Fibroblast of skin of abdomen (primary cell): ENCODE measurements around the gene ENPP3.
A peak's percentile ranks its signal among the peaks of the same experiment; 100 is the strongest.
"Not testable (repeated sequence)": the region's sequence is repeated elsewhere in the genome, so short reads cannot be mapped to it uniquely, and the experiment has no call there.

ENCODE experiments used
- DNase-seq: peaks from one replicate; pipeline ENCODE4 v3.0.0-alpha.2; 2013

Gene ENPP3

DNA sequence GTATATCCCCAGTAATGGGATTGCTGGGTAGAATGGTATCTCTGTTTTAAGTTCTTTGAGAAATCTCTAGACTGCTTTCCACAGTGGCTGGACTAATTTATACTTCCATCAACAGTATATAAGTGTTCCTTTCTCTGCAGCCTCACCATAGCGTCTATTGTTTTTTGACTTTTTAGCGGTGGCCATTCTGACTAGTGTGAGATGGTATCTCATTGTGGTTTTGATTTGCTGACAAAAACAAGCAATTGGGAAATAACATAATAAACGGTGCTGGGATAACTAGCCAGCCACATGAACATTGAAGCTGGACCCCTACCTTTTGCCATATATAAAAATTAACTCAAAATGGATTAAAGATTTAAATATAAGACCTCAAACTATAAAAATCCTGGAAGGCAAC, 49.9 kb downstream of the ENPP3 start:
- DNase-seq, result no peak

- DNase-seq, result no peak
Observed at GRCh38 chr6:131688286-131688685, 51.2 kb downstream of the ENPP3 start.

GRCh38 chr6:131692031-131692430, 54.9 kb downstream of the ENPP3 start:
- DNase-seq, result no peak

DNA sequence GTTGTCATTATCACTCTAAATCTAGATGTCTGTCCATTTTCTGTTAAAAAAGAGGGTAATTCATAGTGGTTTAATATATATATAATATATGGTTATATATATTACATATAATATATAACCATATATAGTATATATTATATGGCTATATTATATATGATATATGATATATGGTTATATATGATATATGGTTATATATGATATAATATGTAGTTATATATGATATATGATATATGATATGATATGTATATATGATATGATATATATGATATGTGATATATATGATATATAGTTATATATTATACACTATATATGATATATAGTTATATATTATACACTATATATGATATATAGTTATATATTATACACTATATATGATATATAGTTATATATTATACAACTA, 55.5 kb downstream of the ENPP3 start:
- no peak for DNase-seq

DNA sequence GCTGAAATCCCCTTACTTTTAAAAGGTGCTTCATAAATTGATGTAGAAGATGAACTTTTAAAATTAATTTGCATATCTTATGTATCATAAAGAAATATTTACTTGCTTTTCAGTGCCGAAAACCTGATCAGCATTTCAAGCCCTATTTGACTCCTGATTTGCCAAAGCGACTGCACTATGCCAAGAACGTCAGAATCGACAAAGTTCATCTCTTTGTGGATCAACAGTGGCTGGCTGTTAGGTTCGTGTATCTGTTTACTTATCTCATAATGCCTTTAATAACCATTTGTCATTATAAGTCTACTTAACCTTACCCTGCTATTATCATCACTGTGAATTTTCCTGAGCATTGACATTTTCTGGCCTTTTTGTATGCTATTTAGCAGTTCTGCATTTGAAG, 56.3 kb downstream of the ENPP3 start:
- no peak for DNase-seq

GRCh38 chr6:131694832-131695426, 57.8 kb downstream of the ENPP3 start:
- peak; percentile 67 for DNase-seq

DNA sequence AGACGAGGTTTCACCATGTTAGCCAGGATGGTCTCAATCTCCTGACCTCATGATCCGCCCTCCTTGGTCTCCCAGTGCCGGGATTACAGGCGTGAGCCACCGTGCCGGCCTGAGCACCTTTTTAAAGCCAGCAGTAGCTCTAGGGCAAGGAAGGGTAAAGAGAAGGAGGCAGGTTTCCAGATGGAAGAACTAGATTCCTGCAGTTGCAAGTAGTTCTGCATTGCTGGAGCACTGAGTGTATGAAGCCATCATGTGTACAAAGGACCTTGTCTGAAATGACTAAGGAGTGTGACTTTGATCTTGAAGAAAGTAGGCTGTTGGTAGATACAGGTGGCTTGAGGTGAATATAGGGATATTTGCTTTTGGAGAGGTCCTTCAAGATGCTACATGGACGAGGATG, 59.9 kb downstream of the ENPP3 start:
- no peak for DNase-seq

- DNase-seq, result not testable (repeated sequence)
Observed at GRCh38 chr6:131700851-131701250, 63.7 kb downstream of the ENPP3 start.

- not testable (repeated sequence) for DNase-seq
Observed at GRCh38 chr6:131703905-131704304, 66.8 kb downstream of the ENPP3 start.

DNA sequence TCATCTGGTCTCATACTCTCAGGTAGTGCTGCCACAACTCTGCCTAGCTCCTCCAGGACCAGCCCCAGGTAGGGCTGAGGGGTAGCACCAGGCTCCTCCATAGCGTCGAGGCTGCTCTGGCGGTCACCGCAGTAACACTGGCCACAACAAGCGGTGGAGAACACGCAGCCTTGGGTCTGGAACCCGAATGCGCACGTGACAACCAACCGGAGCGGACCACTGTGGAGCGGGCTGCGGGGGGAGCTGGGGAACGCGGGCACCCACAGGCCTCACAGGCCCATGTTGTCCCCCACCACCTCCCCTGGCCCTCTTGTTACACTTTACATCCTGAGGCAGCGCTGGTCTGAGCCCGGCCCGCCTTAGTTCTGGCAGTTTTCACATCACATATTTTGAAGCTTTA, 73.8 kb downstream of the ENPP3 start, which contains the start of gene CTAGE9:
Gene CTAGE9, minus strand, starts transcription at position 101 of the 400 bp plus-strand sequence. Its CDS starts 0 bp downstream, at position 101.
- not testable (repeated sequence) for DNase-seq

- DNase-seq, result not testable (repeated sequence)
Observed at GRCh38 chr6:131715567-131715966, 78.5 kb downstream of the ENPP3 start.

GRCh38 chr6:131717836-131718542, 80.9 kb downstream of the ENPP3 start:
- no peak for DNase-seq

DNA sequence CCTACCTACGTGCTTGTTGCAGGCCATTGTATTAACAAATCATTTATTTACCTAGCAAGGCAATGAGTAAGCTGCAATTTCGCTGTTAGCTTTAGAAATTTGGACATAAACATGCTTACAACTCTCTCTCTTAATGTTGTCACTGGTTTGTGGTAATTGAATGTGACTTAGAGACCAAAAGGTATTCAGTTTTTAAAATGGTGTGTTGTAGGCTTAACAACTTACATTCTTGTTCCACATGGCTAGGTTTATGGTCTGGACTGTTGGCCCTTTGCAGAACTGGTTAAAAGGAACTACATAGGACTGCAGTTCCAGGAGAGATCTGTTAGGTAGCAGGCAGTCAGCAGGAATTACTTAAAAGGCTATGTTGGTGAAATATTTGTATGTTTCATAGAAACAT, 84.1 kb downstream of the ENPP3 start:
- no peak for DNase-seq

GRCh38 chr6:131724114-131724513, 87.0 kb downstream of the ENPP3 start:
- DNase-seq, result no peak

DNA sequence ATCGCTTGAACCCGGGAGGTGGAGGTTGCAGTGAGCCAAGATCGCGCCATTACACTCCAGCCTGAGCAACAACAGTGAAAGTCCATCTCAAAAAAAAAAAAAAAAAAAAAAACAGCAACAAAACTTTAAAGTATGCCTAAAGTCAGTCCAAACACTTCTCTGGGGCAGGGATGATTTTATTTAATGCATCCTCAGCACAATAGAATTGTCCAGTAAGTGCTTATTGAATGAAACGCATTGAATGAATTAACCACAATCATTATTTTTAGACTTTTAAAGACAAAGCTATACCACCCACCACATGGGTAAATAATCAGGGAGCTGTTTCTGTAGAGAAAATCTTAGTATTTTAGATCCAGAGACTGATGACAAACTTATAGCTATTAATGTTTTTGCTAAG, 90.4 kb downstream of the ENPP3 start:
- DNase-seq, result no peak

DNA sequence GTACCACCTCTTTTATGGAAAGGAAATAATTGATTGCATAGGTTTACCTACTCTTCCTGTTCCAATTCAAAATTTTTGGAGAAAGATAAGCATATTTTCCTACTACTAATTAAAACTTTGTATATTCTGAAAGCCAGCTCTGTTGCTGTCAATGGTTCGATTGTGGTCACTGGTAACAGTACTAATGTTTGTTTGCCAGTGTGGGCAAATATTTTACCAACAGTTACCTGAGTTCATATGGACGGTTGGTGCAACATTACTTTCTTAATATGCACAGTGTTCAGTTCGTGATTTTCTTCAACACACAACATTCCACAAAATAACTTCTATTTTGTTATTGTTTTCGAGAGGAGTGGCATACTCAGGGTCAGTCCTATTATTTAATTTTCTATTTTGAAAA, 90.8 kb downstream of the ENPP3 start:
- DNase-seq, result no peak

DNA sequence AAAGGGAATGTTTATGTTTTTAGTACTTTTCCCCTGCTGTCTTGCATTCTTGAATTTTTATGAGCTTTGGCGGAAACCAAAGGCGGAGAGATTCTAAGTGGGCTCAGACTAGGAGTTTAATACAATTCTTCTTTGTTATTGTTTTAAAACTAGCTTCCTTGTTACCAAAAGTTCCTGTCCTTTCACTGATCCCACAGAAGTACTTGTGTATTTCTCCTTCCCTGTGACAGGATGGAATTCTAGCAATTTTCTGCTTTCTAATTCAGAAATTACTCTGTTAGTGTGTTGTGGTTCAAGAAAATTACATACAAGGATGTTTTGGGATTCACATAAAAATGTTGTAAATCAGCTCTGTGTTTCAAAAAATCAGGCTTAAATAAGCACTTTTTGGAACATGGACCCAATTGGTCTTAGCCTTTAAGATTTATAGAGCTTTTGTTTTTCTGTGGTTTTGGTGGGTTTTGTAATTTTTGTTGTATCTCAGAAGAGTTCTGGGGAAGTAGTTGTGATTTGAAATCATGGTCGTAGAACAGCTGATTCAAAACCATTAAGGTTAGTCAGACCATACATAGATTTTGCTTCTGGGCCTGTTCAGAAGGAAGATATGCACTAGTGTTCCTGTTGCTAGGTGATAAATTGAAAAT, 91.3 kb downstream of the ENPP3 start:
- peak; percentile 61 for DNase-seq

- peak; percentile 36 for DNase-seq
Observed at GRCh38 chr6:131729550-131729949, 92.4 kb downstream of the ENPP3 start.

GRCh38 chr6:131730264-131730663, 93.2 kb downstream of the ENPP3 start:
- no peak for DNase-seq

- no peak for DNase-seq
Observed at GRCh38 chr6:131731224-131731623, 94.1 kb downstream of the ENPP3 start.

GRCh38 chr6:131733376-131734016, 96.4 kb downstream of the ENPP3 start:
- peak; percentile 63 for DNase-seq

- peak; percentile 24 for DNase-seq
Observed at GRCh38 chr6:131736003-131736596, 99.0 kb downstream of the ENPP3 start.

DNA sequence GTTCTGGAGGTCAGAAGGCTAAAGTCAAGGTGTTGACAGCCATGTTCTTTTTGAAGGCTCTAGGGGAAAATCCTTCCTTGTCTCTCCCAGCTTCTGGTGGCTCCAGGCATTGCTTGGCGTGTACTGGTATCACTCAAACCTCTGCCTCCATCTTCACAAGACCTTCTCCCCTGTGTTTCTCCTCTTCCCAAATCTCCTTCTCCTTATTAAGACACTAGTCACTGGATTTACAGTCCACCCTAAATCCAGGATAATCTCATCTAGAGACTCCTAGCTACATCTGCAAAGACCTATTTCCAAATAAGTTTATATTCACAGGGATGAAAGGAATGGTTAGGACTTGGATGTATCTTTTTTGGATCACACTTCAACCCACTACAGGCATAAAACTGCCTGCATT, 99.7 kb downstream of the ENPP3 start:
- no peak for DNase-seq
